Neural progenitor cell (in vitro differentiated cells): ENCODE results near the gene KRT37.

ENCODE experiments used
- CTCF ChIP-seq: fragments of 200-600 bp; sonication (generic); IDR thresholded peaks from 2 replicates; pipeline ENCODE4 v1.5.1; 2017; ENCODE audit warnings: antibody characterized with exemption, mild to moderate bottlenecking
- EZH2 ChIP-seq: fragments of 200-600 bp; sonication (generic); IDR thresholded peaks from 2 replicates; pipeline ENCODE4 v1.6.1; 2017; ENCODE audit warnings: antibody characterized with exemption, mild to moderate bottlenecking, moderate library complexity

- TF ChIP-seq CTCF = no peak
- TF ChIP-seq EZH2 = no peak
Measured at GRCh38 chr17:41418116-41418860, 6.1 kb downstream of the KRT37 start.
